Activated T-cell treated with anti-CD3 and anti-CD28 coated beads, Interleukin-2, amount 50 U/mL, for 4 hours (primary cell): Measurements from ENCODE around the gene CAMSAP1. TPM values are rescaled to one million over a fixed set of nuclear protein-coding genes. Genes with fewer than 3 reads are reported as not detected.

Experiments used
- ATAC-seq, 2 donors: fragments of 200-7000 bp; cut with Tn5 transposase; one replicate each; pipeline ENCODE4 v1.10.0; 2021
- DNase-seq: peaks from one replicate; pipeline ENCODE4 v3.0.0-alpha.2; 2020
- H3K27me3 Mint-ChIP-seq: one replicate; pipeline ENCODE4 v1.8.0; 2021; ENCODE audit warnings: low read depth, mixed read lengths
- H3K36me3 Mint-ChIP-seq: one replicate; pipeline ENCODE4 v1.8.0; 2022; ENCODE audit warnings: mixed read lengths; ENCODE audit not compliant: insufficient read depth
- H3K4me1 Mint-ChIP-seq: one replicate; pipeline ENCODE4 v1.8.0; 2021; ENCODE audit warnings: low read depth, mixed read lengths
- H3K4me3 Mint-ChIP-seq: one replicate; pipeline ENCODE4 v1.8.0; 2021; ENCODE audit warnings: mild to moderate bottlenecking, moderate library complexity, mixed read lengths
- H3K9me3 Mint-ChIP-seq: one replicate; pipeline ENCODE4 v1.8.0; 2021; ENCODE audit warnings: mixed read lengths
- total RNA-seq, 3 donors: library from RNA; stranded (reverse); gene quantifications; one replicate each; pipeline ENCODE4 v1.2.1, GENCODE V29; 2021

CAMSAP1 gene
- total RNA-seq, 3 donors from 2014 or later: 26.7 to 37.4 (median 29.2) TPM

DNA sequence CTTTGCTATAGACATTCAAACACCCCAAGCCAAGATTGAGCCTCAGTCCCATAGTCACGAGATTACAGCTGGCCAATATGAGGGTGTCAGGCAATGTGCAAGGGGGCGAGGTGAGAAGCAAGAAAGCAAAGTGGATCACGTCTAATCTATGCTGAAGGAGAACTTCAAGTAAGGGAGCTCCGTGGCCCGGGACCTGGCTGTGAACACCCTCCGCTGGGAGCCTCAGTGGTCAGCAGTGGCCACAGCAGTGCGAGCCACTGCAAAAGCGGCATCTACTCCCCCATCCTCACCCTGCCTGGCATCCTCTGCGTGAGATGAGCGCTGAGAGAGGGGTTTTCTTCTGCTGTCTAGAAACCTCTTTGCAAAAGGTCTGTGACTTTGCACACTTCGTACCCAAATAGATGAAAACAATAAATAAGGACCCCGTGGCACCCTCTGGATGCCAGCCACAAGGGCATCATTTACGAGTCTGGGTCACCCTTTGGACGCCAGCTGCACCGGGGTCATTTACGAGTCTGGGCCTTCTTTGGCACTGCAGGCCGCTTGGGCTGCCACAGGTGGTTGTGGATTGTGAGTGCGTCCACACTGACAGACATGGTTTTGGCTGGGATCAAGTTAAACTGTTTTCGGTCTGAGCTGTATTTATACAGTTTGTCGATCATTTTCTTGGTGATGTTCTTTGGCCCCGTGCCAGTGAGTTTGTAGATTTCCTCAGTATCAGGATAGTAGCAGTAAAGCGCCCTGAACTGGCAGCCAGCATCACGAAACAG is 96.4 kb downstream of the CAMSAP1 start:
- peaks cover 39% of the 10 kb centered on the region for H3K36me3 Mint-ChIP-seq
- no peaks in the 10 kb centered on the region for H3K9me3 Mint-ChIP-seq
- H3K27me3 Mint-ChIP-seq: no peaks in the 10 kb centered on the region
- H3K4me1 Mint-ChIP-seq: peaks cover 3% of the 10 kb centered on the region
- ATAC-seq (no peak), DNase-seq (no peak)
- no peak overlapping the region for H3K4me3 Mint-ChIP-seq

DNA sequence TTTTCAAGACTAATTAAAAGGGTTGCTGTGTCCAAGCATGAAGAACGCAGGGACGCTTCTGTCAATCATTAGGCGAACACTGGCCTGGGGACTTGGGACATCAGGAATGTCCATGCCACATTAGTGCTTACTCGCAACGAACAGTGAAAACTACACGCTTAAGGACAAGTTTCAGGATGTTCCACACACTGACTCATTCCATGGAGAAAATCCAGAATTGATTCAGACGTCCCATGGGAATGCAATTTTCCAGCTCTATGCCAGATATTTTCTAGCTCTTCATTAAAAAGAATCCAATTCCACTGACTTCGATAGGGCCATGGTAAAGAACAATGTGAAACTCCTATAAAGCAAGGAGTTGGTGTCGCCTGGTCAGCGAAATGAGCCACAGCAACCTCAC is 98.2 kb downstream of the CAMSAP1 start:
- Mint-ChIP-seq H3K9me3 (no peaks in the 10 kb centered on the region), H3K27me3 (no peaks in the 10 kb centered on the region), H3K4me3 (no peak overlapping the region), H3K36me3 (peaks cover 28% of the 10 kb centered on the region), H3K4me1 (peaks cover 8% of the 10 kb centered on the region)
- ATAC-seq (no peak), DNase-seq (no peak)

DNA sequence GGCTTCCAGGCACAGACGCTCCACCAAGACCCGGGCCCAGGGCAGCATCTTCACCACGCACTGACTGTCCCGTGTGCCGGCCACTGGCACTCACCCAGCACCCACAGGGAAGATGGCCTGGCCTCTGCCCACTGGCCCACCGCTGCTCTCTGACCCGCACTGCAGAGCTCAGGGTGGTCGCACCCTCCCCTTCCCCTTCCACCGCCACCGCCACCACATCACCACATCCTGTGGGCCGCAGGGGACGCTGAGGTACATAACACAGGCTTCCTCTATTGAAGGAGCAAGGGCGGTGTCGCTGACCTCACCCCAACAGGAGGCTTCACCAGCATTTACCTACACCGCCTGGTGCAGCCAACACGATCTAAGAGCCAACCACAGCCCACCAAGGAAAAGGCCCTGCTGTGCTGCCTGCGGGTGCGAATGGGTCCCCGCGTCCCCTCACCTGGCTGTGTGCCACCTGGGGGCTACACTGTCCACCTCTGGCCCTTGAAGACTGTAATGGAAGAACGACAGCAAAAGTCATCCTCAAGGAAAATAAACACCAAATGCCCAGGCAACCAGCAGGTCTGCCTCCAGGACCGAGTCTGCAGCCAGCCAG is 101.8 kb downstream of the CAMSAP1 start:
- peaks cover 7% of the 10 kb centered on the region for H3K36me3 Mint-ChIP-seq

DNA sequence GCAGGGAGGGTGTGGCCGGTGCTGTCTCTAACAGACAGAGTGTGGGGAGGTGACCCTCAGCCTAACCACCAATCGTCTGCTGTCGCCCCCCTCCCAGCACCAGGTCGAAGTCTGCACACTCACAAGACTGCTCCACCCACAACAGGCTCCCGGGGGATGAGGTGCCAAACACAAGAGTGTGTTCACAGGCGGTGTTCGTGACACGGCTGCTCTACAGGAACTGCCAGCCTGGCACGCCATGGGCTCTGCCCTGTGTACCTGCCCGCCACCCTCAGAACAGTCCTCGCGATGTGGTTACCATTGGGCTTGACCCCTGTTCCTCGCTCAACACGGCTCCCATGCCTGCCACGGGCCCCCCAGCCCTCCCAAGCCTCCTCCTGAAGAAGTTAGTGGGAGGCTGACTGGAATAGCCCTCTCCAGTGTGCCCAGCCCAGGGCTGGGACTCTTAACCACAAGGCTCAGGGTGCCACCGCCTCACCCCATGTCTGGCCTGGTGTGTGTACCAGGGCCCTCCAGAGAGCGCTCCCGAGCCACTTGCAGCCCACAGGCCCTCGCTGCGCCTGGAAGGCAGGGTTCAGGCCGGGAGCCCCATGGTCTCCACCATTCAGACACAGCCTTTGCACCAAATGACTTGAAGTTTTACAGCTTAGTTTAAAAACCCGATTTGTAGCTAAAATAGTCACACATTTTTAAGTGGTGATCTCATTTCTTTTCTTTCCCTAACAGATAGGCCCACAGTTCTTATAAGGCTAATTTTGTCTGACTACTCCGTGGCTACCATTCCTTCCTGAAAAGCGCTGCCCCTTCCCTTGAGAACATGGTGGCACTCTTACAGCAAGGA is 102.5 kb downstream of the CAMSAP1 start:
- Mint-ChIP-seq H3K4me1 (peaks cover 8% of the 10 kb centered on the region), H3K4me3 (no peak overlapping the region), H3K27me3 (no peaks in the 10 kb centered on the region), H3K36me3 (peaks cover 3% of the 10 kb centered on the region), H3K9me3 (no peaks in the 10 kb centered on the region)
- no peak for ATAC-seq
- DNase-seq: no peak

More for the DNA sequence above, 101.8 kb downstream of the CAMSAP1 start:
- ATAC-seq: no peak
- Mint-ChIP-seq H3K27me3 (no peaks in the 10 kb centered on the region), H3K4me3 (no peak overlapping the region), H3K4me1 (peaks cover 8% of the 10 kb centered on the region), H3K9me3 (no peaks in the 10 kb centered on the region)
- no peak for DNase-seq

DNA sequence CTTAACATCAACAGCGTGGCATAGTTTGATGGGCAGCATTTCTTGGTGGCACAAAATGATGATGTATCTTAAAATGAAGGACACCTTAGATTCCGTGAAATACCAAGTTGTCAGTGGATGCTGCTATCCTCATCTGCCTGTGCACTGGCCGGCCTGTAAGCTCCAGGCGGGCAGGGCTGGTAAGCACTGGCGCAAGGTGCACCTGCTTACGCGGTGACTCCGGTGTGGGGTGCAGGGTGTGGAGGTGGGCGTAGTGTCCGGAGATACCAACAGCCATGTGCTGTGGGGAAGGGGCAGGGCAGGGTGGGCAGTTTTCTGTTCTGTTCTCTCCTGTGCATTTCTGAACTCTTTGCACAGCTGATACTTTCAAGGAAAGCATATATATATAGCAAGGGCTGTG is 103.9 kb downstream of the CAMSAP1 start:
- H3K4me1 Mint-ChIP-seq: peaks cover 8% of the 10 kb centered on the region
- no peak for ATAC-seq
- no peaks in the 10 kb centered on the region for H3K36me3 Mint-ChIP-seq
- no peaks in the 10 kb centered on the region for H3K27me3 Mint-ChIP-seq
- H3K4me3 Mint-ChIP-seq: no peak overlapping the region
- H3K9me3 Mint-ChIP-seq: no peaks in the 10 kb centered on the region
- no peak for DNase-seq

DNA sequence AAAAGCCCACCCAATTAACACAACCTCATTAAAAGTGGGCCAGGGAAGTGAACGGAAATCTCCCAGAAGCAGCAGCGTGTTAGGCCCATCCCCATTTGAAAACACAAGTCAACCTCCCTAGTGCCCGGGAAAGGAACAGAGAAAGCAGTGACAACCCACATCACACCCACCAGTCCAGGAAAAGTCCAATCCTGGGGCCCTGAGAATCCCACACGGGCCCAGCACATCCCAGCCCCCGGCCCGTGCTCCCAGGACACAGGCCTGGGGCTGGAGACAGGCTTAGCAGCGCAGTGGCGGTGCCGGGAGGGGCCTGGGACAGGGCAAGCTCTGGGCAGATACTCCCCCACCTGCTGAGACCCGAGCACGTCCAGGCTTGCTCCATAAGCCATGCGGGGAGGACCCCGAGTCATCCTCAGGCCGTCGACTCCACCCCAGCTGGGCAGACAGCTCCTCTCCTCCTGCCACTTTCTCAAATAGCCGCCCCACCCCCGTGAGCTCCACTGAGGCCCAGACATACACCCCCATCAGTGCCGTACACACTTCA is 104.4 kb downstream of the CAMSAP1 start:
- H3K4me3 Mint-ChIP-seq: no peak overlapping the region
- ATAC-seq: no peak
- no peaks in the 10 kb centered on the region for H3K36me3 Mint-ChIP-seq
- H3K4me1 Mint-ChIP-seq: peaks cover 8% of the 10 kb centered on the region
- no peaks in the 10 kb centered on the region for H3K27me3 Mint-ChIP-seq
- no peaks in the 10 kb centered on the region for H3K9me3 Mint-ChIP-seq
- DNase-seq: no peak

DNA sequence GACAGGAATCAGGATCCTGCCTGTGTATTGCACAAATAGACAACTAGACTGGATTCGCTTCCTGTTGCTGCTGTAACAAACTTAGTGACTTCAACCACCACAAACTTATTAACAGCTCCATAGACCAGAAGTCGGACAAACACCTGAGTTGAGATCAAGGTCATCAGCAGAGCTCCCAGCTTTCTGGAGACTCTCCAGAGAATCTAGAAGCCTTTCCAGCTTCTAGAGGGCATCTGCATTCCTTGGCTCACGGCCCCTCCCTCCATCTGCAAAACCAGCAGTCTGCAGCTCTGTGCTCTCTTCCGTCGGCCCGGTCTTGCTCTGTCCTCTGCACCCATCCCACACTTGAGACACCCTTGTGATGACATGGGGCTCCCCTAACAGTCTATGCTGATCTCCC is 106.3 kb downstream of the CAMSAP1 start:
- no peaks in the 10 kb centered on the region for H3K9me3 Mint-ChIP-seq
- H3K27me3 Mint-ChIP-seq: no peaks in the 10 kb centered on the region
- H3K36me3 Mint-ChIP-seq: no peaks in the 10 kb centered on the region
- ATAC-seq: no peak
- H3K4me1 Mint-ChIP-seq: peaks cover 5% of the 10 kb centered on the region
- no peak overlapping the region for H3K4me3 Mint-ChIP-seq
- DNase-seq: no peak

DNA sequence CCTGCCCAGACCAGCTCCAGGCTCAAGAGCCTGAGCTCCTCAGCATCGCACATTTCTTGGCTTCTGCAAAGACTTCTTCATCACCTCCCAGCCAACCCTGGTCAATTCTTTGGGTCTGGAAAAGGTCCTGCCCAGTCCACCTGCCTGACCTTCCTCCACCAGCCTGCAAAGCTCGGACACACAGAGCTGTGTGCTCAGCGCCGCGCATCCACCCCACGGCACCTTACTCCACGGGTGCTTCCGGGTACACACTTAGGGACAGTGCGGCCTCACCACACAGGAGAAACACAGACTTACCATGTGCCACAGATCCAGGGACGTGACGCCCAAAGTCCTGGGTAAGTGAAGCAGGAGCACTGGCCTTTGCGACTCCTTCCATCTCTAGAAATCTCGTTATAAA is 108.1 kb downstream of the CAMSAP1 start:
- DNase-seq (no peak), ATAC-seq (no peak)
- no peaks in the 10 kb centered on the region for H3K36me3 Mint-ChIP-seq
- no peaks in the 10 kb centered on the region for H3K4me1 Mint-ChIP-seq
- no peak overlapping the region for H3K4me3 Mint-ChIP-seq
- H3K27me3 Mint-ChIP-seq: no peaks in the 10 kb centered on the region
- no peaks in the 10 kb centered on the region for H3K9me3 Mint-ChIP-seq

DNA sequence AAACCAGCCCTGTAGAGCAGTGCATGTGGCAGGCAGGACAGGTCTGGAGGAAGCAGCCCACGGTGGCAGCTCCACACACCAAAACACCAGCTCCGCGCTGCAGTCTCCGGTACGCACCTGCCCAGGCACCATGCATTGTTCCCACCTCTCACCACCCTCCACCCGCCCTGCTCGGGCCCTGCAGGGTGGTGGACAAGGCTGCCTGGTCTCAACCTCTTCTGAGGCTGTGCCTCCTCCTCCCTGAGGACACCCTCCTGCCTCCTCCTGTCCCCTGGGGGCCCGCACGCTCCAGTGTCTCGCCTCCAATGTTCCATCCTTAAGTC is 109.1 kb downstream of the CAMSAP1 start:
- no peaks in the 10 kb centered on the region for H3K4me1 Mint-ChIP-seq
- no peaks in the 10 kb centered on the region for H3K27me3 Mint-ChIP-seq
- H3K36me3 Mint-ChIP-seq: no peaks in the 10 kb centered on the region
- no peak overlapping the region for H3K4me3 Mint-ChIP-seq
- DNase-seq (no peak), ATAC-seq (no peak)
- no peaks in the 10 kb centered on the region for H3K9me3 Mint-ChIP-seq

DNA sequence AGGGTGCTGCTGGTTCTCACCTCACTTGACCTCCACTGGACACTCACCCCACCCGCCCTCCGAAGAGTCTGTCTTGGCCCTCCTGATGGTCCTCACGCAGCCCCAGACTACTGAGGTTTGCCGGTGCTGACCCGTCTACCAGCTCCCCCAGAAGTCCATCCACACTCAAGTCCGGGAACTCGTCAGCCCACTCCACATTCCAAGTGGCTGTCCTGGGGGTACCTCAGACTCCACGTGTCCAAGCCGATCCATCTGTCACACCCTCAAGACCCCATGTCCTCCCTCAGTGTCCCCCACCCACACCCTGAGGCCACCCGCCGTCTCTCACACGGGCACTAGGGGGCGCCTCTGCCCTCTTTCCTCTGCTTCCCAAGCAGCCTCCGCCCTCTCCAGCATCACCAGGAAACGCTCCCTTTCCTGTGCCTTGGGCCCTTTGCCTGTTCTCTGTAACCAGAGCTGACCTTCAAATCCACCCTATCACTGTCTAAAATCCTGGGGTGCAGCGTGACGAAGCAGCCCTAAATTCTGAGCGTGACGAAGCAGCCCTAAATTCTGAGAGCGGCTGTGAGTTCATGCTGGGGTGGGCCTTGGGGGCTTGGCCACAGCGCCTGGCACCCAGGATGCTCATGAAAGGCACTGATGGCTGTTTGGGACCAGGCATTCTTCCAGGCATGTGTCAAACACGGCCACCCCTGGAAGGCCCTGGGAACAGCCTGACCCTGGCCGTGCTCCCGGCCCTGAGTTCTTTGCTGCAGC is 109.7 kb downstream of the CAMSAP1 start:
- DNase-seq: no peak
- Mint-ChIP-seq H3K4me1 (no peaks in the 10 kb centered on the region), H3K9me3 (no peaks in the 10 kb centered on the region), H3K4me3 (no peak overlapping the region), H3K36me3 (no peaks in the 10 kb centered on the region), H3K27me3 (no peaks in the 10 kb centered on the region)
- ATAC-seq: peak; percentile 40 to 41

DNA sequence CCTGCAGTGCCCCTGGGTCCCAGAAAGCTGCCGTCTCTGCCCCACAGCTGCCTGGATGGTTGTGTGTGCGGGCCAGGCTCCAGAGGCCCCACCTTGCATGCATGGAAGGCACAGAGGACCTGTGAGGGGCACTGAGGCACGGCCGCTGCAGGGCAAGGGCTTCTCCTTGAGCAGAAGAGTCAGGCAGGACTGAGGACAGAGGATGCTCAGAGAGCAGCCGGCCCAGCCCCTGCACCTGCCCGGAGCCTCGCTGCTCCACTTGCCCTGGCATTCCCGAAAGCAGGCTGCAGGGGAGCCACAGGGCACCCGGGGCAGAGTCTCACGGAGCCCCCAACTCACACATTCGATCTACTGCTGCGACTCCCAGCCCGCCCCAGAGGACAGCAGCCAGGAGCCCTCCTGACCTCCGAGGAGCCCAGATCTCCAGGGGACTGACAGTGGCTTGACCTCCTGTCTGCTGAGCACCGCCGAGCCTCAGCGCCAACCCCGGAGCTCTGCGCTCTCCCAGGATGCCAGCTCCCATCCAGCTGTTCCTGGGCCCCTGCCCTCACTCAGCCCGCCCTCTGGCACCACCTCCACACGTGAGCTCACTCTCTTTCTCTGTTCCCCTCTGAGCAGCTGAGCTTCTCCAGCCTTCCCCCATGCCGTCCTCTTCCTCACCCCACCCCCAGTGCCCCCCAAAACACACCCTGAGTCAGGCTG is 110.4 kb downstream of the CAMSAP1 start:
- H3K27me3 Mint-ChIP-seq: no peaks in the 10 kb centered on the region
- H3K36me3 Mint-ChIP-seq: no peaks in the 10 kb centered on the region
- no peaks in the 10 kb centered on the region for H3K9me3 Mint-ChIP-seq
- ATAC-seq (no peak), DNase-seq (no peak)
- H3K4me1 Mint-ChIP-seq: no peaks in the 10 kb centered on the region
- H3K4me3 Mint-ChIP-seq: no peak overlapping the region

DNA sequence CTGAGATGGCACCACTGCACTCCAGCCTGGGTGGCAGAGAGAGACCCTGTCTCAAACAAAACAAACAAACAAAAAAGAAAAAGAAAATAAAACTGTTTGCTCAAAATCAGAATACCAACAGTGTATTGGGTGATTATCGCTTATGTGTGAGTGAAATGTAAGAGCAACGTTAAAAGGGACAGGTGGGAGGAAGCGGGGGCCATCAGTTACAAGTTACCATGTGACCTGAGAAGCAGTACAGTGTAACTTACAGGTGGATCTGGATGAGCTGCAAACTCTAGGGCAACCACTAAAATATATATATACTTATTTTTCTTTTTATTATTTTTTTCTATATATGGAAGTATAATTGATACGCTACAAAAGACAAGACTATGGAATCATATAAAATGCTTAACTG is 112.0 kb downstream of the CAMSAP1 start:
- H3K9me3 Mint-ChIP-seq: no peaks in the 10 kb centered on the region
- no peak for DNase-seq
- no peak for ATAC-seq
- H3K27me3 Mint-ChIP-seq: no peaks in the 10 kb centered on the region
- no peak overlapping the region for H3K4me3 Mint-ChIP-seq
- H3K36me3 Mint-ChIP-seq: no peaks in the 10 kb centered on the region
- no peaks in the 10 kb centered on the region for H3K4me1 Mint-ChIP-seq

DNA sequence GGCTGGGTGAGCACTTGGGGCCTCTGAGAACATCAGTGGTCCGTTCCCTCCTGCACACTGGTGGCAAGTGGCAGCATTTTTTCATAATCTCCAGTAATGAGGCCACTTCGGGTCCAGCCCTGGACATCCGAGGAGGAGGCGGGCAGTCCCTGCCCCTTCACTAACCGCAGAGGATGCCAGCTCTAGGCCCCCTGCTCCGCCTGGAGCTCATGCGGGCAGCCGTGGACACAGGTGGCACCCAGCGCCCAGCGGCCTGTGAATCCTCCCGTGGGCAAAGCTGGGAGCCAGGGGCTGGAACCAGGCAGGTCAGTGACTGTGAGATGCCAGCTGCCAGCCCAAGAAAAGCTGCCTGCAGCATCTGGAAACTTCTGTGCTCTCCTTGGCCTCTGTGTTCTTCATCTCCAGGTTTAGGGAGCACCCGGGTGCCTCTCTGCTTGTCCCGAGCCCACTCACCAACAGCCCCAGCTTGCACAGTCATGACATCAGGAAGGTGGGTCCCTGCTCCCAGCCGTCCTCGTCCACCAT is 112.9 kb downstream of the CAMSAP1 start:
- no peaks in the 10 kb centered on the region for H3K36me3 Mint-ChIP-seq
- H3K4me3 Mint-ChIP-seq: no peak overlapping the region
- DNase-seq (no peak), ATAC-seq (no peak)
- no peaks in the 10 kb centered on the region for H3K9me3 Mint-ChIP-seq
- H3K27me3 Mint-ChIP-seq: no peaks in the 10 kb centered on the region
- H3K4me1 Mint-ChIP-seq: no peaks in the 10 kb centered on the region

DNA sequence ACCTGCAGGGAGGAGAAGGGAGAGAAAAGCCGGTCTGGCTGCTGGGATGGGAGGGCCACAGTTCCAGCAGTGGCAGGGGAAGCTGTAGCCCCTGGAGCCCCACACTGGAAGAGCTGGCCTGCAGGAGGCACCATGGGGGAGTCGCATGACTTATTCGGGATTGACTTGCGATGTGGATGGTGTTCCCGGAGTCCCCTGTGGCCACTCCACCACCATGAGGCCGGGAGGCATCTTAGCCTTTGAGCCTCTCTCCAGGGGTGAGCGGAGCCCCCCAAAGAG is 113.3 kb downstream of the CAMSAP1 start:
- DNase-seq (no peak), ATAC-seq (no peak)
- Mint-ChIP-seq H3K9me3 (no peaks in the 10 kb centered on the region), H3K36me3 (no peaks in the 10 kb centered on the region), H3K4me1 (no peaks in the 10 kb centered on the region), H3K4me3 (no peak overlapping the region), H3K27me3 (no peaks in the 10 kb centered on the region)
